IPS-NIHi7 (cell line): ENCODE data around the gene SLC25A40.
A peak's percentile ranks its signal among the peaks of the same experiment; 100 is the strongest.
"Not testable (repeated sequence)": the region's sequence is repeated elsewhere in the genome, so short reads cannot be mapped to it uniquely, and the experiment has no call there.

Experiments used
- DNase-seq: peaks from one replicate; pipeline ENCODE4 v3.0.0; 2012; ENCODE audit warnings: mixed read lengths; ENCODE audit errors: extremely low spot score

SLC25A40 gene

GRCh38 chr7:87876040-87876868, at the start of gene SLC25A40, which contains the start of gene DBF4:
Gene SLC25A40, minus strand, starts transcription at chr7:87876360. Its CDS starts 17,633 bp downstream, at chr7:87858727.
Gene DBF4, plus strand, starts transcription at chr7:87876493. Its CDS starts 240 bp downstream, at chr7:87876733.
- peak; percentile 88 for DNase-seq

DNA sequence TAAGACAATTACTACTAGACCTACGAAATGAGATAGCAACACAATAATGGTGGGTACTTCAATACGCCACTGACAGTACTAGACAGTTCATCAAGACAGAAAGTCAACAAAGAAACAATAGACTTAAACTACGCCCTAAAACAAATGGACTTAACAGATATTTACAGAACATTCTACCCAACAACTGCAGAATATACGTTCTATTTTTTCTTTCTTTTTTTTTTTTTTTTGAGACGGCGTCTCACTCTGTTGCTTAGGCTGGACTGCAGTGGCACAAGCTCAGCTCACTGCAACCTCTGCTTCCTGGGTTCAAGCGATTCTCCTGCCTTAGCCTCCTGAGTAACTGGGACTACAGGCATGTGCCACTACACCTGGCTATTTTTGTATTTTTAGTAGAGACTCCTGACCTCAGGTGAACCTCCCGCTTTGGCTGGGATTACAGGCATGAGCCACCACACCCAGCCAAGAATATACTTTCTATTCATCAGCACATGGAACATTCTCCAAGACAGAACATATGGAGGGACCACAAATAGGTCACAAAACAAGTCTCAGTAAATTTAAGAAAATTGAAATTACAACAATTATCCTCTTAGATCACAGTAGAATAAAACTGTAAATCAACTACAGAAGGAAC, 46.7 kb upstream of the SLC25A40 start:
- not testable (repeated sequence) for DNase-seq

GRCh38 chr7:87920578-87920977, 44.4 kb upstream of the SLC25A40 start:
- peak; percentile 19 for DNase-seq

DNA sequence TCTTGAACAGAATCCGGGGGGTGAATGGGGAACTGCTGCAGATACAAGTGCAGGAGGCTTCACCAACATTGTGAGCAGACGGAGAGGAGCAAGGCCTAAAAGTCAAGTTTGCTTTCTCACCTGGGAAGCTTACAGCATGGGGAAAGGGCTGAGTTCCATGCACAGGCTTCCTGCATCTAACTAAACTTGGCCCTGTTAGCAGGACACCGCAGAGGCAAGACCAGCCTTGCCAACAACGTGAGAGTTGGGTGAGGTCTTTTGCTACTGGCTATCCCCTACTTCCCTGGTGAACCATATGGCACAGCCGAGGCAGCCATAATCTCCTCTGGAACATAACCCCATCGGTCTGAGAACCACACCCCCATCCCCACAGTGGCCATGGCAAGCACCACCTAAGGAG, 43.7 kb upstream of the SLC25A40 start:
- no peak for DNase-seq

GRCh38 chr7:87918740-87919139, 42.6 kb upstream of the SLC25A40 start:
- no peak for DNase-seq

DNA sequence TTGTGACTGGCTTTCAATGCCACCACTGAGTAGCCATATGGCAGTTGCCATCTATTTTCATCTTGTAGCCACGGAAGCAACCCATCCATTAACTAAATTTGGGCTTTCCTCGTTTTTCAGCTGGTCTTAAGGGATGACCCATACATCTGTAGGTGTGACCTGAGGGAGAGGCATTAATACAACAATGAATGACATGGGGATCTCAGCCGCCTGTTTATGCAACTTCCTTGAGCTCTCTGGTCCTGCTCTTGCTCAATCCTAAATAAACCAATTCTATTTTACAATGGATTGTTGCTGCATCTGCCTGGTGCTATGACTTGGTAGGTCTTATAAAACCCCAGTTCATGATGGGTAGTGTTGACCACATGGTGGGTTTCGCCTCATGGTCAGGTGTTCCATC, 36.0 kb upstream of the SLC25A40 start:
- no peak for DNase-seq

- not testable (repeated sequence) for DNase-seq
Measured at GRCh38 chr7:87908814-87909213, 32.7 kb upstream of the SLC25A40 start.

DNA sequence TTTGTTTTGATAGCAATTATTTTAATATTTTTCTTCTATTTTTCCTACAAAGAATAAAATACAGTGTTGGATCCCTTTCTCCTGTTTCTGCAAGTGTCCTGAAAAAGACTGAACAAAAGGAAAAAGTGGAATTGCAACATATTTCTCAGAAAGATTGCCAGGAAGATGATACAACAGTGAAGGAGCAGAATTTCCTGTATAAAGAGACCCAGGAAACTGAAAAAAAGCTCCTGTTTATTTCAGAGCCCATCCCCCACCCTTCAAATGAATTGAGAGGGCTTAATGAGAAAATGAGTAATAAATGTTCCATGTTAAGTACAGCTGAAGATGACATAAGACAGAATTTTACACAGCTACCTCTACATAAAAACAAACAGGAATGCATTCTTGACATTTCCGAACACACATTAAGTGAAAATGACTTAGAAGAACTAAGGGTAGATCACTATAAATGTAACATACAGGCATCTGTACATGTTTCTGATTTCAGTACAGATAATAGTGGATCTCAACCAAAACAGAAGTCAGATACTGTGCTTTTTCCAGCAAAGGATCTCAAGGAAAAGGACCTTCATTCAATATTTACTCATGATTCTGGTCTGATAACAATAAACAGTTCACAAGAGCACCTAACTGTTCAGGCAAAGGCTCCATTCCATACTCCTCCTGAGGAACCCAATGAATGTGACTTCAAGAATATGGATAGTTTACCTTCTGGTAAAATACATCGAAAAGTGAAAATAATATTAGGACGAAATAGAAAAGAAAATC, 31.2 kb upstream of the SLC25A40 start:
- not testable (repeated sequence) for DNase-seq

DNA sequence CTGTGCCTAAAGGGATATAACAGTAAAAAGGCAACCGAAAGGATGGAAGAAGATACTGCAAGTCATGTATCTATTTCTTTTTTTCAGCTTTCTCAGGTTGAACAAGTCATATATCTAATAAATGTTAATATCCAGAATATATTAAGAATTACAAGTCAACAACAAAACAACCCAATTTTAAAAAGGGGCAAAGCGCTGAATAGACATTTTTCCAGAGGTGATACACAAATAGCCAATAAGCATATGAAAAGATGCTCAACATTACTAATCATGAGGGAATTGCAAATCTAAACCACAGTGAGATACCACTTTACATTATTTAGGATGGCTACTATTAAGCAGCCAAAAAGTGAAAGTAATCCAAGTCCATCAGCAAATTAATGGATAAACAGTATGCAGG, 23.1 kb upstream of the SLC25A40 start:
- no peak for DNase-seq

- DNase-seq = no peak
Measured at GRCh38 chr7:87895363-87895762, 19.2 kb upstream of the SLC25A40 start.

- no peak for DNase-seq
Measured at GRCh38 chr7:87886875-87887274, 10.7 kb upstream of the SLC25A40 start.

GRCh38 chr7:87885018-87885417, 8.9 kb upstream of the SLC25A40 start:
- DNase-seq = no peak

DNA sequence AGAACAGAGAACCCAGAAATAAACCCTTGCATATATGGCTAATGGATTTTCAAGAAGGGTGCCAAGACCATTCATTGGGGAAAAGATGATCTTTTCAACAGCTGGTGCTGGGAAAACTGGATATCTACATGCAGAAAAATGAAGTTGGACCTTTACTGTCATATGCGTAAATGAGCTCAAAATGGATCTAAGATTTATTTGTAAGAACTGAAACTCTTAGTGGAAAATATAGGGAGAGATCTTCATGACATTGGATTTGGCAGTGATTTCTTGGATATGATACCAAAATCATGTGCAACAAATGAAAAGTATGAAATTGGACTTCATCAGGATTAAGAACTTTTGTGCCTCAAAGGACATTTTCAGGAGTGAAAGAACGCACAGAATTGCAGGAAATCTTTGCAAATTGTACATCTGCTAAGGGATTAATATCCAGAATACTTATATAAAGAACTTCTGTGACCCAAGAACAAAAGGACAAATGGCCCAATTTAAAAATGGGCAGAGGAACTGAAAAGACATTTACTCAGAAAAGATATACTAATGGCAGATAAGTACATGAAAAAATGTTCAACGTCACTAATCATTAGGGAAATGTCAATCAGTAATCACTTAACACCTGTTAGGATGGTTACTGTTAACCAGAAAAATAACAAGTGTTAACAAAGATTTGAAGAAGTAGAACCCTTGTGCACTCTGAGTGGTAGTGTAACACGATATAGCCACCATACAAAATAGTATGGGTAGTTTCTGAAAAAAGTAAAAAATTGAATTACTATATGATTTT, 6.2 kb upstream of the SLC25A40 start:
- DNase-seq = no peak

- no peak for DNase-seq
Measured at GRCh38 chr7:87878208-87878735, 2.1 kb upstream of the SLC25A40 start.

- no peak for DNase-seq
Measured at GRCh38 chr7:87877366-87878040, 1.3 kb upstream of the SLC25A40 start.

DNA sequence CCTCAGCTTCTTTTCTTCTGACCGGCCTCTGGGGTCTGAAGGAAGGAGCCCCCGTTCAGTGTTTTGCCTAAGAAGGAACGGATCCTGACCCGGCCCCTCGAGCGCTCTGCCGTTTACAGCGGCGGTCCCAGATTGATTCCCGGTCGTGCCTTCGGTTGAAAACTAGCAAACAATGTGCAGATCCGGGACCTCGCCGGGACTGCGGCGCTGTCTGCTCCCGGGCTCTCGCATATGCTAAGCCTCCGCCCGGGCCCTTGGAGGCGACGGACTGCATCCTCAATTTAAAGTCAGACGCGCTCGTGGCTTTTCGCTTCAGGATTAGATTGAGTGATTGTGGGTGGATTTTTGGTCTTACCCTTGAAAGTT, 692 bp upstream of the SLC25A40 start:
- DNase-seq = peak; percentile 63

GRCh38 chr7:87875151-87876039, 765 bp downstream of the SLC25A40 start:
- DNase-seq = no peak

DNA sequence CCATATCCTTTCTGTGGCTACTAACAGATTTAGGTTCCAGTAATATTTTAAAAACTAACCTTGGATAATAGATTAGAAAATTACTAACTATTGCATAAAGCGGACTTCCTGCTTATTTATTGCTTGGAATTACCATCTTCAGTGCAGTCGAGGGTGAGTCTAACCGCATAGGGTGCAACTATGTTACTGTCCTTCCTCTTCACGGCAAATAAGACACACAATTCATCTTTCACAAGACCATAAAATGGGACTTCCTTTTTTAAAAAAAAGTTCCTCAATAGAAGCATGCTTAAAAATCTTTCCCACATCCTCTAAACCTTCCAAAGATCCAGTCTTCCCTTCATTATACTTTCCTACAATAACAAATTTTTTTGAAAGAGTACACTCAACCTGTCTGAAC, 2.1 kb downstream of the SLC25A40 start:
- DNase-seq = no peak

DNA sequence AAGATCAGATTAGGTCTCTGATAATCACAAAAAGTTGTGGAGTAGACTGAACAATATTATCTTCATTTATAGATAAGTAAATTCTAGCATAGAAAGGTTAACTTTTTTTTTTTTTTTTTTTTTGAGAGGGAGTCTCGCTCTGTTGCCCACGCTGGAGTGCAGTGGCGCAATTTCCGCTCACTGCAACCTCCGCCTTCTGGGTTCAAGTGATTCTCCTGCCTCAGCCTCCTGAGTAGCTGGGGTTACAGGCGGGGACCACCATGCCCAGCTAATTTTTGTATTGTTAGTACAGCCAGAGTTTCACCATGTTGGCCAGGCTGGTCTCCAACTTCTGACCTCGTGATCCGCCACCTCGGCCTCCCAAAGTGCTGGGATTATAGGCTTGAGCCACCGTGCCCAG, 2.8 kb downstream of the SLC25A40 start:
- DNase-seq = not testable (repeated sequence)

DNA sequence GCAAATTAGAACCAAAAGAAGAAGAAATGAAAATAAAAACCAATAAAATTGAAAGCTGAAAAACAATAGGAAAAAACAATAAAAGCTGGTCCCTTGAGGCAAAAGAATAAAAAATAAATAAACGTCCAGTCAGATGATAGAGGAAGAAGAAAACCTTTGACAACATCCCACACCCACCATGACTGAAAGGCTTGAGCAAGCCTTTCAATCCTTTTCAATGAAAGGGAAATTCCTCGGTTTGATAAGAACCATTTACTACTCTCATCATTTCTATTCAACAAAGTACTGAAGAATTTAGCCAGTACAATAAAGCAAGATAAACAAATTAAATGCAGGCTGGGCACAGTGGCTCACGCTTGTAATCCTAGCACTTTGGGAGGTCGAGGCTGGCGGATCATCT, 3.8 kb downstream of the SLC25A40 start:
- DNase-seq = no peak
